Upper lobe of right lung (tissue), 1 donor: Measurements from ENCODE around the gene PTEN. TPM values are rescaled to one million over a fixed set of nuclear protein-coding genes. Genes with fewer than 3 reads are reported as not detected.
"Not testable (repeated sequence)": the region's sequence is repeated elsewhere in the genome, so short reads cannot be mapped to it uniquely, and the experiment has no call there.

ENCODE experiments used
- ATAC-seq: fragments of 200-7000 bp; cut with Tn5 transposase; one replicate; pipeline ENCODE4 v1.9.1; 2020; ENCODE audit warnings: mild to moderate bottlenecking, moderate library complexity
- DNase-seq: peaks from one replicate; pipeline ENCODE4 v3.0.0-alpha.2; 2020
- H3K27ac ChIP-seq: fragments of 200-600 bp; one replicate; pipeline ENCODE4 v1.8.0; 2022
- H3K27me3 ChIP-seq: fragments of 200-600 bp; one replicate; pipeline ENCODE4 v1.8.0; 2022; ENCODE audit warnings: mild to moderate bottlenecking
- H3K36me3 ChIP-seq: fragments of 200-600 bp; one replicate; pipeline ENCODE4 v1.8.0; 2022
- H3K4me1 ChIP-seq: fragments of 200-600 bp; one replicate; pipeline ENCODE4 v1.8.0; 2022
- H3K4me3 ChIP-seq: fragments of 200-600 bp; one replicate; pipeline ENCODE4 v1.8.0; 2022; ENCODE audit warnings: mild to moderate bottlenecking
- H3K9me3 ChIP-seq: fragments of 200-600 bp; one replicate; pipeline ENCODE4 v1.8.0; 2022
- intact Hi-C: fragments of 100-400 bp; cut with DNase I; formaldehyde crosslinking; loops from one replicate; pipeline ENCODE4 v1.11.0; 2022
- total RNA-seq: library from RNA; stranded (reverse); fragmentation: NEBNext Ultra II Directional; extraction: Animal tissue kit (Norgen Biotek cat#: 25700); gene quantifications from one replicate; pipeline ENCODE4 v1.2.1, GENCODE V29; 2021
- TF ChIP-seq, protein P1 (sequence below): fragments of 200-600 bp; IDR thresholded peaks from one replicate; pipeline ENCODE4 v1.8.0; 2022; ENCODE audit warnings: antibody characterized with exemption
- donor health status: DM: no; HTN: yes; CAD: no; lungs with severe emphysema.

PTEN gene
- total RNA-seq, 1 donor from 2014 or later = 101 TPM

DNA sequence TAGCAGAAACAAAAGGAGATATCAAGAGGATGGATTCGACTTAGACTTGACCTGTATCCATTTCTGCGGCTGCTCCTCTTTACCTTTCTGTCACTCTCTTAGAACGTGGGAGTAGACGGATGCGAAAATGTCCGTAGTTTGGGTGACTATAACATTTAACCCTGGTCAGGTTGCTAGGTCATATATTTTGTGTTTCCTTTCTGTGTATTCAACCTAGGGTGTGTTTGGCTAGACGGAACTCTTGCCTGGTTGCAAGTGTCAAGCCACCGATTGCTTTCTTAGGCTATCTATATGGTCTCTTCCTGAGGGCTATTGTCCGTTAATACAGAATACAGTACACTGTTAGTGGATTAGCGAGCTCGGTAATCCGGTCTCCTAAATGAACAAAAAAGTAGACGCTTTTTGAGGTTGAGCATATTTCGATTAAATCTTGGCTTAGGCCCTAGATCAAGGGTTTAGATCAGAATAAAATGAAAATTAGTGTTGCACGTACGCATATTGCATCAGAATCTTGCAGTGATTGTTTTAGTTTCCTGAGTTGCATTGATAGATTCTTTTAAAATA lies 1.2 kb downstream of the PTEN start:
- peak overlapping the region; percentile 81 for H3K4me3 ChIP-seq
- no peaks in the 10 kb centered on the region for H3K9me3 ChIP-seq
- intact Hi-C loops = no loop called here
- H3K4me1 ChIP-seq = peaks cover 26% of the 10 kb centered on the region
- DNase-seq (no peak), ATAC-seq (no peak)
- peak overlapping the region; percentile 94 for H3K27ac ChIP-seq
- H3K27me3 ChIP-seq = no peaks in the 10 kb centered on the region
- H3K36me3 ChIP-seq = no peaks in the 10 kb centered on the region
- TF ChIP-seq, protein P1, sequence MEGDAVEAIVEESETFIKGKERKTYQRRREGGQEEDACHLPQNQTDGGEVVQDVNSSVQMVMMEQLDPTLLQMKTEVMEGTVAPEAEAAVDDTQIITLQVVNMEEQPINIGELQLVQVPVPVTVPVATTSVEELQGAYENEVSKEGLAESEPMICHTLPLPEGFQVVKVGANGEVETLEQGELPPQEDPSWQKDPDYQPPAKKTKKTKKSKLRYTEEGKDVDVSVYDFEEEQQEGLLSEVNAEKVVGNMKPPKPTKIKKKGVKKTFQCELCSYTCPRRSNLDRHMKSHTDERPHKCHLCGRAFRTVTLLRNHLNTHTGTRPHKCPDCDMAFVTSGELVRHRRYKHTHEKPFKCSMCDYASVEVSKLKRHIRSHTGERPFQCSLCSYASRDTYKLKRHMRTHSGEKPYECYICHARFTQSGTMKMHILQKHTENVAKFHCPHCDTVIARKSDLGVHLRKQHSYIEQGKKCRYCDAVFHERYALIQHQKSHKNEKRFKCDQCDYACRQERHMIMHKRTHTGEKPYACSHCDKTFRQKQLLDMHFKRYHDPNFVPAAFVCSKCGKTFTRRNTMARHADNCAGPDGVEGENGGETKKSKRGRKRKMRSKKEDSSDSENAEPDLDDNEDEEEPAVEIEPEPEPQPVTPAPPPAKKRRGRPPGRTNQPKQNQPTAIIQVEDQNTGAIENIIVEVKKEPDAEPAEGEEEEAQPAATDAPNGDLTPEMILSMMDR = no peak

DNA sequence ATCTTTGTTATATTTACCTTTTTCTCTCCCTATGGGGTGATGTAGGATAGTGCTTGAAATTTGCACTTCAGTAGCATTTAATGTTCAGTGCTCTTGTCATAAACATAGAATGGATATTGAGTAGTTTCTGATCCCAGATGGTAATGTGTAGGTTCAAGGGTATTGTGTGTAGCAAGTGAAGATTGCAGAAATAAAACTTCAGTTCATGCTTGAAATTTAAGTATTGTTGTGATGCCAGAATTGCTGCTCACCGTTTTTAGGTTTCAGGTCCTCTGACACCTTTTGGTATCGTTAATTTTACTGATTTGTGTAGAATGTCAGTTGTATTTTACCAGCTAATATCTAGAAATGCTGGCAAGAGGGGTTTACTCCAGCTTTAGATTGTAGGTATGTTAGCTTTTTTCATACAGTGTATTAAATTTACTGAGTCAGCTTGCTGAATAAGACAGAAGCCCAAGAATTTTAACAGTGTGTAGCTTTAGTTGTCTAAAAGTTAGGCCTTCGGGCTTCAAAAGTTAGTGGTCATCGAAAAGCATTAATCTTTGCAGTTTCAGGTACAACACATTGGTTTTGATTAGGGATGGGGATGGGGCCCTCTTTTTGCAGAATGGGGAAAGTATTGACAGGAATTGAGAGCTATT lies 1.9 kb downstream of the PTEN start:
- intact Hi-C loops = no loop called here
- ATAC-seq = no peak
- Histone ChIP-seq H3K27me3 (no peaks in the 10 kb centered on the region), H3K9me3 (no peaks in the 10 kb centered on the region), H3K27ac (peak overlapping the region; percentile 94), H3K4me1 (peaks cover 24% of the 10 kb centered on the region), H3K4me3 (peak overlapping the region; percentile 81), H3K36me3 (no peaks in the 10 kb centered on the region)
- TF ChIP-seq, protein P1 = no peak
- DNase-seq = no peak

DNA sequence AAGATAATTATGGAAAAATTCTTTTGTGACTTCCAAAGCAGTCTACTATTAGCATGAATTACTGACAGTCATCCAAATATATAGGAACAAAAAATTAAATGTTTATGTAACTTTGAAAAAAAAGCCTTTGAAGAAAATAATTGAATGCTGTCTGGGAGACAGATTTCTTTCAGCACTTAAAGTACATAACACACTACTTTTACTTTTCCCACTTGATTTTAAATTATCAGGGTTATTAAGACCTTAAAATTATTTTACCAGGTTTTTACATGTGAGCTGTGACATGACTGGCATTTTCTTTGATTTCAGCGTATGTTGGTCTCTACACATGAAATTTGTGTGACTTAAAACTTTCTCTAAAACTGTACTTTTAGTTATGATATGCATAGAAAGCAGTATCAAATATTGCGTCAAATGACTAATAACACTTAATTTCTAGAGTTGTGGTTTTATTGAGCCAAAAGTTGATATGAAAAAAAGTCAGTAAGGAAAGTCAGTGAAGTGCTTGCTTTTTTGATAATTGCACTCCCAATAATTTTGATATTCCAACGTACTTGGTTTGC lies 3.1 kb downstream of the PTEN start:
- DNase-seq = no peak
- ATAC-seq = no peak
- Histone ChIP-seq H3K27me3 (no peaks in the 10 kb centered on the region), H3K9me3 (no peaks in the 10 kb centered on the region), H3K4me3 (peak overlapping the region; percentile 81), H3K36me3 (no peaks in the 10 kb centered on the region), H3K27ac (peak overlapping the region; percentile 94), H3K4me1 (peaks cover 23% of the 10 kb centered on the region)
- intact Hi-C loops = no loop called here
- TF ChIP-seq, protein P1 = no peak

DNA sequence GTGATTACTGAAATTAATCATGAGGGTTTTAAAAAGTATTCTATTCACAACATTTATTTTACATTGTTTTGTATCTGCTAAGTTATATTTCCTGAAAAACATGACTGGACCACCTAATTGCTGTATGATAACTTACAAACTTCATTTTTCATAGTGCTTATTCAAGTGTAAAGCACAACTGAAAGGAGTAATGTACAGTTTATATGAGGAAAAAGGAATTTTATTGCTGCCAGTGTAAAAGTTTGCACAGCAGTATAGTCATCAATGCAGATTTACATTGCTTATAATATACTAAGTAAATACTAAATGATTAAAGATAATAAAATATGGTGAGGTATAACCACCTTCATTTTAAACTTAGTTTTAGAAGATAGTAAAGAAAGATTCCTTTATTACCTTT lies 4.0 kb downstream of the PTEN start:
- ATAC-seq = no peak
- peaks cover 27% of the 10 kb centered on the region for H3K4me1 ChIP-seq
- H3K27me3 ChIP-seq = no peaks in the 10 kb centered on the region
- no peak for DNase-seq
- TF ChIP-seq, protein P1 = no peak
- H3K27ac ChIP-seq = peak overlapping the region; percentile 94
- no peaks in the 10 kb centered on the region for H3K36me3 ChIP-seq
- H3K4me3 ChIP-seq = peak overlapping the region; percentile 81
- no peaks in the 10 kb centered on the region for H3K9me3 ChIP-seq
- intact Hi-C loops = no loop called here

DNA sequence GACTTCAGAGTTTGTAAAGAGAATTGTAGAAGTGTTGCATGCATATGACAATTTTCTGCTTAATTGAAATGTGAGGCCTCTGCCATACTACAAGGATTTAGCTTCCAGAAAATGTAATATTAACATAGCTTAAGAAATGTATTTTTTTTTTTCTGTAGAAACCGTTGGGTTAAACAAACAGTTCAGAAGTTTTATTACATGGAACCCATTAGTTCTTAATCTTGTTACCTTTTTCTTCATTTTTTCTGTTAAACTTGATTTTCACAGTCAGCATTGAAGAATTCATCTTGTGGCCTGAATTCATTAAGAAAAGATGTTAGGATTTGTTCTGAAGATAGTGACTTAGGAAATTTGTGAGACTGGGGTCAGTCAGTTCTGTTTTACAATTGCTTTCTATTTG lies 4.9 kb downstream of the PTEN start:
- H3K27ac ChIP-seq = peak overlapping the region; percentile 94
- intact Hi-C loops = no loop called here
- TF ChIP-seq, protein P1 = no peak

DNA sequence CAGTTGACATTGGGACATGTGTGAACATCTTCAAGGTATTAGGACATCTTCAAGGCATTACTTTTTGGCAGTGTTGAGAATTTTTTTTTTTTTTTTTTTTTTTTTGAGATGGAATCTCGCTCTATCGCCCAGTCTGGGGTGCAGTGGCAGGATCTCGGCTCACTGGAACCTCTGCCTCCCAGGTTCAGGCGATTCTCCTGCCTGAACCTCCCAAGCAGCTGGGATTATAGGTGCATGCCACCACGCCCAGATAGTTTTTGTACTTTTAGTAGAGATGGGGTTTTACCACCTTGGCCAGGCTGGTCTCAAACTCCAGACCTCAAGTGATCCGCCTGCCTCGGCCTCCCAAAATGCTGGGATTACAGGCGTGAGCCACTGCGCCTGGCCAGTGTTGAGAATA lies 5.7 kb downstream of the PTEN start:
- ATAC-seq, H3K9me3 ChIP-seq, intact Hi-C loops, DNase-seq, H3K36me3 ChIP-seq, H3K27me3 ChIP-seq: not testable (repeated sequence)
- Histone ChIP-seq H3K4me1 (peaks cover 38% of the 10 kb centered on the region), H3K27ac (peak overlapping the region; percentile 94), H3K4me3 (peak overlapping the region; percentile 81)

More for the DNA sequence above, 4.9 kb downstream of the PTEN start:
- no peaks in the 10 kb centered on the region for H3K36me3 ChIP-seq
- ATAC-seq (no peak), DNase-seq (no peak)
- no peaks in the 10 kb centered on the region for H3K9me3 ChIP-seq
- peaks cover 34% of the 10 kb centered on the region for H3K4me1 ChIP-seq
- H3K27me3 ChIP-seq = no peaks in the 10 kb centered on the region
- H3K4me3 ChIP-seq = peak overlapping the region; percentile 81
